ENCODE results near the gene HYAL2. TPM values are rescaled to one million over a fixed set of nuclear protein-coding genes. Genes with fewer than 3 reads are reported as not detected.
A peak's percentile ranks its signal among the peaks of the same experiment; 100 is the strongest.

The HYAL2 gene
- total and polyA plus RNA-seq, 10 of the 15 experiments (the other 5 are each of a cell fraction or from before 2014, with no cell fraction given) = 0.06 to 21.8 (median 12.7) TPM

GRCh38 chr3:50350527-50351322 is 28.2 kb upstream of the HYAL2 start, which contains the start of the genes CYB561D2 and NPRL2 (continued):
- TF ChIP-seq ATF3 (IDR thresholded peaks at IDR 0.05; ENCODE audit: borderline replicate concordance, extremely low read depth, low read depth, low read length) (peak; percentile 77; the same call in 1 of the 2 replicates), MAX (IDR thresholded peaks at IDR 0.05; ENCODE audit: low read depth, low read length) (peak; percentile 96), ETV6 (conservative IDR thresholded peaks at IDR 0.05 in 1 of 2, IDR thresholded peaks at IDR 0.05 in 1 of 2; ENCODE audit: borderline replicate concordance in 1 of 2, low read depth in 1 of 2) (0 out of 4 replicates have a peak, but pooled peaks of 1 of the 2 experiments have one; percentile 27), POLR2A (IDR thresholded peaks at IDR 0.05; ENCODE audit: low read depth, low read length) (peak; percentile 96), USF1 (IDR thresholded peaks at IDR 0.05; ENCODE audit: borderline replicate concordance, extremely low read length, insufficient read depth, low read depth, low read length) (no peak), SMAD5 (IDR thresholded peaks at IDR 0.05; ENCODE audit: low read depth) (peak; percentile 87; the same call in 1 of the 2 replicates), CEBPB (IDR thresholded peaks at IDR 0.05; ENCODE audit: borderline replicate concordance in 1 of 2, low read depth in 2 of 2, low read length in 2 of 2) (no peak), KLF5 (IDR thresholded peaks at IDR 0.05; ENCODE audit: partially characterized antibody) (no peak), SIX5 (IDR thresholded peaks at IDR 0.05; ENCODE audit: low read depth, low read length, severe bottlenecking) (peak; percentile 99), CUX1 (IDR thresholded peaks at IDR 0.05; ENCODE audit: insufficient replicate concordance, low read depth, low read length) (peak; percentile 50), RFX5 (IDR thresholded peaks at IDR 0.05; ENCODE audit: low read depth, low read length) (no peak), HCFC1 (IDR thresholded peaks at IDR 0.05; ENCODE audit: low read length) (peak; percentile 100), BRCA1 (IDR thresholded peaks at IDR 0.05; ENCODE audit: low read depth, low read length) (no peak), SMAD1 (IDR thresholded peaks at IDR 0.05; ENCODE audit: low read depth, partially characterized antibody) (no peak), MYB (IDR thresholded peaks at IDR 0.05; ENCODE audit: borderline replicate concordance, low read depth, low read length) (no peak), PML (IDR thresholded peaks at IDR 0.05; ENCODE audit: low read length) (no peak; the same call in 1 of the 2 replicates), FOS (IDR thresholded peaks at IDR 0.05; ENCODE audit: borderline replicate concordance, extremely low read depth, insufficient read length) (no peak), MLLT1 (IDR thresholded peaks at IDR 0.05) (0 out of 2 replicates have a peak, but pooled peaks have one; percentile 15)
